ENCODE measurements around the gene SRSF10.

Gene SRSF10

DNA sequence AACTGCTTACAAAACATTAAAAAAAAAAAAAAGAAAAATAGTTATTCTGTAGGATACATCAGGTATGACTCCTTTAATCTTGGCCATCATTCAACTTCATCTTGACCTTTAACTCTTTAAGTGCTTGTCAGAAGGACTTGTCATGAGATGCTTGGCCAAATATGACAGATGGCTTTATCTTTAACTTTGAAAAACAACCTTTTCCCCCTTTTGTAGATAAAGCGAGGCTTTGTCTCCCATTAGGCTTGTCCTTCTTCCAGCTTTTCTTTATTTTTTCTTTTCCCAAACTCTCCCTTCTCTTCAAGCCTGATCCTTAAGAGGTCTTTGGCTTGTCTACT lies 2.3 kb downstream of the SRSF10 start:
- no peak for DNase-seq (ENCODE audit: extremely low read depth, low read depth)

DNA sequence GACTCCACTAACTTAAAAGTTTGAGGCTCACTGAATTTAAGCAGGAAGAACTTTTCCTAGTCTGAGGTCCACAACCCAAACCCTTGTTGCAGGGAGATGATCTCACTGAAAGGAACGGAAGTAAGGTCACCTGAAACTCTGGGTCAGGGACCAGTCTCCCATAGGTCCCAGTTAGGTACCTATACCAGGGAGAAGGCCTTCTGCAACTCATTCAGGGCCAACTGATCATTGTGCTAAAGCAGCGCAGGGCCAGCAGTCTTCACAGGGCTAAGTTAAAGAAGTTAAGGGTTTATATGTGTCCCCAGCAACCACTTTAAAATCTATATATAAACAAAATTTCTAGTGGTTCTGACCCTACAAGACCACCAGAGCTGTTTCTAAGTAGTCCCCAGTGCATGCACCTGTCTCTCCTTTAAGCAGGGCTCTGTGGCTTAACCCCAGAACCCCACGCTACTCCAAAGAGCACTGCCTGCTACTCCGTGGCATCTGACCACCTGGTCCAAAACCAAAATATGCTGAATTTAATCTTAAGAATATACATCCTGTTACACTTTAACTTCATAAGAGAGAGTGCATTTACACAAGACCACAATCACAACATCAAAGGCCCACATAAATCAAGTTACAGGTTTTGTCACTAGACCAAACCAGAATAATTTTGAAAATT lies 2.8 kb downstream of the SRSF10 start:
- TF ChIP-seq, protein P1, sequence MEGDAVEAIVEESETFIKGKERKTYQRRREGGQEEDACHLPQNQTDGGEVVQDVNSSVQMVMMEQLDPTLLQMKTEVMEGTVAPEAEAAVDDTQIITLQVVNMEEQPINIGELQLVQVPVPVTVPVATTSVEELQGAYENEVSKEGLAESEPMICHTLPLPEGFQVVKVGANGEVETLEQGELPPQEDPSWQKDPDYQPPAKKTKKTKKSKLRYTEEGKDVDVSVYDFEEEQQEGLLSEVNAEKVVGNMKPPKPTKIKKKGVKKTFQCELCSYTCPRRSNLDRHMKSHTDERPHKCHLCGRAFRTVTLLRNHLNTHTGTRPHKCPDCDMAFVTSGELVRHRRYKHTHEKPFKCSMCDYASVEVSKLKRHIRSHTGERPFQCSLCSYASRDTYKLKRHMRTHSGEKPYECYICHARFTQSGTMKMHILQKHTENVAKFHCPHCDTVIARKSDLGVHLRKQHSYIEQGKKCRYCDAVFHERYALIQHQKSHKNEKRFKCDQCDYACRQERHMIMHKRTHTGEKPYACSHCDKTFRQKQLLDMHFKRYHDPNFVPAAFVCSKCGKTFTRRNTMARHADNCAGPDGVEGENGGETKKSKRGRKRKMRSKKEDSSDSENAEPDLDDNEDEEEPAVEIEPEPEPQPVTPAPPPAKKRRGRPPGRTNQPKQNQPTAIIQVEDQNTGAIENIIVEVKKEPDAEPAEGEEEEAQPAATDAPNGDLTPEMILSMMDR (IDR thresholded peaks at IDR 0.05; ENCODE audit: low read depth, low read length): no peak
- DNase-seq (ENCODE audit: extremely low read depth, low read depth): no peak

More for the DNA sequence above, 2.3 kb downstream of the SRSF10 start:
- TF ChIP-seq, protein P1 (IDR thresholded peaks at IDR 0.05; ENCODE audit: low read depth, low read length): no peak

DNA sequence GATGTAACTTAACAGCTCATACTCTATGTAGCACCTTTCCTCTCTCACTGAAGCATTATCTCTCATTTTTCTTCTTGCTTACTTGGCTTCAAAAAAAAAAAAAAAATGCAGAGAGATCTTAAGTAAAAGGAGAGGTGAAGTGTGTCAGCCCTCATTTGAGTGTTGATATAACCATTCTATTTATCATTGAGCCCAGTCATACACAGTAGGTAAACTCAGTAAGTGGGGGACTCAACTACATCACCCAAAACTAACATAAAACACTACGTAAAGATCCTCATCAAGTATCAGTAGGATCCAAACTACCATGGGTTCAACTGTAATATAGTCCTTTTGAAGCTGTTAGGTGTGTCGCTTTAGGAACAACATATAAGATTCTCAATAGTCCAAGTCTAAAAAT lies 12.3 kb downstream of the SRSF10 start:
- TF ChIP-seq, protein P1 (IDR thresholded peaks at IDR 0.05; ENCODE audit: low read depth, low read length): no peak
- DNase-seq (ENCODE audit: extremely low read depth, low read depth): no peak

DNA sequence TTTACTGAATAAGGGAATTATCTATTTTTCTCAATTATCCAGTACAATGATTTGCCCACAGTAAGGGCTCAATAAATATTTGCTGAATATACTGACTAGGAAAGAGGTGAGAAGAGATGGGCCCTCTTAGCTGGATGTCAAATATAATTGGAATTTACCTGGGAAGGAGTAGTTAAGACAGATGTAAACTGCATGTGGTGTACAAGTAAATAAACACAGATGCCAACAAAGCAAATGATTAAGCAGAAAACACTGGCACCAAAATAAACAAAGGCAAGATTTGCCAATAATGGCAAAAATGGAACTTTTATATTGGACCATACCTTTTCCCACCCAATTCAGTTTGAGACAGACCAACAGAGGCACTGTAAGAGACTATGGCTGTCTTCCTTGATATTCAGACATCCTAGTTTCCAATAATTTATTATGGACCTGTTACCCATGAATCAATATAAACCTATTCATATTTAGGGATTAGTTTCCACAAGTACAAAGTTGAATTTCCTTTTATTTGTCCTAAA lies 13.1 kb downstream of the SRSF10 start:
- DNase-seq (ENCODE audit: extremely low read depth, low read depth): no peak
- TF ChIP-seq, protein P1 (IDR thresholded peaks at IDR 0.05; ENCODE audit: low read depth, low read length): no peak

DNA sequence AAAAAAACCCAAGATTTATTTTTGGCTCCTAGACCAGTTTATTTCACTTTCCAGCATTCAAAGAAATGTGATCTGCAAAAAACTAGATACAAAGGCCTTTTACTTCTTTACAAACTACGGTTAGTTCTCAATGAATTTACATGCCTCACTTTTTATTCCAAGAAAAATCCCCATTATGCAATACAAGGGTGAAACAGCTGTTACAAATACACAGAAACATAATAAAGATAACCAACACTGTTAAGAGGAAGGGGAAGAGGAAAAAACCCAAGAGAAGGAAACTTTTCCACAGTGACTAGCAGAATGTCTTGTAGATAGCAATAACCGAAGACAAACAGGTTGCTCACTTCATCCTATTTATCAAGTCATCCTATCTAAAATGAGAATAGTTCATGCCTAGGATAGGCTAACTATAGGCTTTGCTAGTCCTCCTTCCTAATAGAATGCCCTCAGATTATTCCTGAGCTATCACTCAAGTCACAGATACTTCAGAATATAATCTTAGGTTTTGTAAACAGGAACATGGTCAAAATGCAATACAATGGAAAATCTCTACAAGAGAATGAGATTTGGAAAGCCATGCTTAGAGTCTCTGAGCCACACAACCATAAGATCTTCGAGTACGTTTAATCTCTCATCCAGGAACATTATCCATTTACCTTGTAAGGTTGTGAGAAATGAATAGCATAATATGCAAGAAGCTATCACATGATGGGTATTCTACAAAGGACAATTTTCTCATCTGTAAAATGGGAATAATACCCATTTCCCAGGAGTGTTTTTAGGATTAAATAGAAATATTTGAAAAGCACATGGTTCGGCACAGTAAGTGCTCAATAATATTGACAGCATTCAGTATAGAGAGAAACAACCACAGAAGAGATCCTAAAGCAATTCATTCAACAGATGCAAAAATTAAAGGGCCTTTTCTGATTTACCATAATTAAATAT lies 15.1 kb downstream of the SRSF10 start:
- TF ChIP-seq, protein P1 (IDR thresholded peaks at IDR 0.05; ENCODE audit: low read depth, low read length): no peak
- no peak for DNase-seq (ENCODE audit: extremely low read depth, low read depth)

DNA sequence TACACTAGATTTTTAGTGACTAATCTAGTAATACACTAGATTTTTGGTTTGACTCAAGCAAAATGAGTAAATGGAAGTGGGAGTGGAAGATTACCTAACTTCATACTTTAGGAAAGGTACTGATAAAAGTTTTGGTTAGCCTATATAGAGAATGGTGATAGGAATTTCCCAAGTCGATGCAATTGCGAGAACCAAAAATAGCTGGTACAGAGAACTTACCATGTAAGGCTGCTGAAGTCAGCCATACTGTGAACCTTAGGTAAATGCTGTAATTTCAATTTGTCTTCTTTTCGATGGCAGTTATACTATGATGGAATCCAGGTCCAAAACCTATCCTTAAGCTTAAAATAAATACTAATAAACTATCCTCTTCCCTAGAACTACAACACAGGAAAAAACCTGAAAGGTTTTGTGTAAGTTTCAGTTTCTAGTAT lies 15.9 kb downstream of the SRSF10 start:
- TF ChIP-seq, protein P1 (IDR thresholded peaks at IDR 0.05; ENCODE audit: low read depth, low read length): no peak
- DNase-seq (ENCODE audit: extremely low read depth, low read depth): no peak
